ENCODE results near the gene TNS1. TPM values are rescaled to one million over a fixed set of nuclear protein-coding genes. Genes with fewer than 3 reads are reported as not detected.

The TNS1 gene
- total RNA-seq, 2 experiments from 2014 or later, result 11.0 to 13.5 TPM

- no peak overlapping the region for H3K4me3 Mint-ChIP-seq
- POLR2A ChIA-PET, result no interaction called here
- no peak overlapping the region for H3K27ac Mint-ChIP-seq
- CTCF ChIA-PET, result interaction anchor here (0.8 to 1.7 kb wide), 2 partner anchors 13 to 14 kb away, joined by 3 to 4 read pairs; no protein-coding TSS in a partner anchor
- H3K9me3 Mint-ChIP-seq, result no peaks in the 10 kb centered on the region
- H3K27me3 Mint-ChIP-seq, result peaks cover 2% of the 10 kb centered on the region
- H3K36me3 Mint-ChIP-seq (ENCODE audit: low read depth), result no peaks in the 10 kb centered on the region
- no peak for DNase-seq
- H3K4me1 Mint-ChIP-seq, result no peaks in the 10 kb centered on the region
Measured at GRCh38 chr2:217875556-217876252, 127.1 kb downstream of the TNS1 start.

GRCh38 chr2:217875138-217875537 lies 127.7 kb downstream of the TNS1 start:
- H3K36me3 Mint-ChIP-seq (ENCODE audit: low read depth), result no peaks in the 10 kb centered on the region
- no peaks in the 10 kb centered on the region for H3K9me3 Mint-ChIP-seq
- peaks cover 2% of the 10 kb centered on the region for H3K27me3 Mint-ChIP-seq
- H3K4me1 Mint-ChIP-seq, result no peaks in the 10 kb centered on the region
- POLR2A ChIA-PET, result interaction anchor here (0.5 kb wide), 1 partner anchor 109 kb away, joined by 7 read pairs; no protein-coding TSS in a partner anchor
- H3K27ac Mint-ChIP-seq, result no peak overlapping the region
- H3K4me3 Mint-ChIP-seq, result no peak overlapping the region
- CTCF ChIA-PET, result interaction anchor here (0.8 to 1.7 kb wide), 2 partner anchors 13 to 14 kb away, joined by 3 to 4 read pairs; no protein-coding TSS in a partner anchor
- DNase-seq, result no peak

- POLR2A ChIA-PET, result no interaction called here
- Mint-ChIP-seq H3K4me3 (no peak overlapping the region), H3K9me3 (no peaks in the 10 kb centered on the region), H3K27ac (no peak overlapping the region), H3K4me1 (no peaks in the 10 kb centered on the region), H3K27me3 (peaks cover 2% of the 10 kb centered on the region), H3K36me3 (ENCODE audit: low read depth) (no peaks in the 10 kb centered on the region)
- CTCF ChIA-PET, result no interaction called here
- no peak for DNase-seq
Measured at GRCh38 chr2:217873371-217873770, 129.4 kb downstream of the TNS1 start.

GRCh38 chr2:217872319-217872718 lies 130.5 kb downstream of the TNS1 start:
- ChIA-PET CTCF (no interaction called here), POLR2A (no interaction called here)
- Mint-ChIP-seq H3K4me1 (no peaks in the 10 kb centered on the region), H3K27ac (no peak overlapping the region), H3K27me3 (peaks cover 2% of the 10 kb centered on the region), H3K9me3 (no peaks in the 10 kb centered on the region), H3K4me3 (no peak overlapping the region), H3K36me3 (ENCODE audit: low read depth) (no peaks in the 10 kb centered on the region)
- no peak for DNase-seq

- ChIA-PET CTCF (no interaction called here), POLR2A (no interaction called here)
- H3K27me3 Mint-ChIP-seq, result peaks cover 2% of the 10 kb centered on the region
- no peak for DNase-seq
- H3K9me3 Mint-ChIP-seq, result no peaks in the 10 kb centered on the region
- no peak overlapping the region for H3K27ac Mint-ChIP-seq
- no peaks in the 10 kb centered on the region for H3K36me3 Mint-ChIP-seq (ENCODE audit: low read depth)
- H3K4me1 Mint-ChIP-seq, result no peaks in the 10 kb centered on the region
- H3K4me3 Mint-ChIP-seq, result no peak overlapping the region
Measured at GRCh38 chr2:217870528-217871011, 132.2 kb downstream of the TNS1 start.

- POLR2A ChIA-PET, result no interaction called here
- Mint-ChIP-seq H3K9me3 (no peaks in the 10 kb centered on the region), H3K27me3 (no peaks in the 10 kb centered on the region), H3K4me3 (no peak overlapping the region), H3K27ac (no peak overlapping the region), H3K4me1 (no peaks in the 10 kb centered on the region), H3K36me3 (ENCODE audit: low read depth) (no peaks in the 10 kb centered on the region)
- DNase-seq, result no peak
- CTCF ChIA-PET, result interaction anchor here (0.9 kb wide), 1 partner anchor 16 kb away, joined by 3 read pairs; no protein-coding TSS in a partner anchor
Measured at GRCh38 chr2:217868911-217869334, 133.9 kb downstream of the TNS1 start.

- DNase-seq, result no peak
- H3K27me3 Mint-ChIP-seq, result no peaks in the 10 kb centered on the region
- H3K9me3 Mint-ChIP-seq, result no peaks in the 10 kb centered on the region
- H3K36me3 Mint-ChIP-seq (ENCODE audit: low read depth), result no peaks in the 10 kb centered on the region
- CTCF ChIA-PET, result no interaction called here
- H3K27ac Mint-ChIP-seq, result no peak overlapping the region
- POLR2A ChIA-PET, result no interaction called here
- no peaks in the 10 kb centered on the region for H3K4me1 Mint-ChIP-seq
- H3K4me3 Mint-ChIP-seq, result no peak overlapping the region
Measured at GRCh38 chr2:217868265-217868892, 134.4 kb downstream of the TNS1 start.

GRCh38 chr2:217866457-217866856 lies 136.3 kb downstream of the TNS1 start:
- no peaks in the 10 kb centered on the region for H3K36me3 Mint-ChIP-seq (ENCODE audit: low read depth)
- no peaks in the 10 kb centered on the region for H3K9me3 Mint-ChIP-seq
- H3K4me1 Mint-ChIP-seq, result no peaks in the 10 kb centered on the region
- H3K27me3 Mint-ChIP-seq, result no peaks in the 10 kb centered on the region
- H3K27ac Mint-ChIP-seq, result no peak overlapping the region
- DNase-seq, result no peak
- CTCF ChIA-PET, result interaction anchor here (0.5 to 0.9 kb wide), 2 partner anchors 68 to 95 kb away, joined by 3 to 4 read pairs; no protein-coding TSS in a partner anchor
- POLR2A ChIA-PET, result no interaction called here
- no peak overlapping the region for H3K4me3 Mint-ChIP-seq

- ChIA-PET POLR2A (no interaction called here), CTCF (interaction anchor here (0.9 kb wide), 1 partner anchor 93 kb away, joined by 4 read pairs; no protein-coding TSS in a partner anchor)
- no peaks in the 10 kb centered on the region for H3K9me3 Mint-ChIP-seq
- H3K36me3 Mint-ChIP-seq (ENCODE audit: low read depth), result no peaks in the 10 kb centered on the region
- H3K27ac Mint-ChIP-seq, result no peak overlapping the region
- no peaks in the 10 kb centered on the region for H3K27me3 Mint-ChIP-seq
- no peak for DNase-seq
- H3K4me3 Mint-ChIP-seq, result no peak overlapping the region
- H3K4me1 Mint-ChIP-seq, result no peaks in the 10 kb centered on the region
Measured at GRCh38 chr2:217864963-217865772, 137.6 kb downstream of the TNS1 start.

- ChIA-PET POLR2A (no interaction called here), CTCF (no interaction called here)
- no peak for DNase-seq
- Mint-ChIP-seq H3K27ac (no peak overlapping the region), H3K4me3 (no peak overlapping the region), H3K4me1 (no peaks in the 10 kb centered on the region), H3K27me3 (no peaks in the 10 kb centered on the region), H3K36me3 (ENCODE audit: low read depth) (no peaks in the 10 kb centered on the region), H3K9me3 (no peaks in the 10 kb centered on the region)
Measured at GRCh38 chr2:217863883-217864282, 138.9 kb downstream of the TNS1 start.

- no peaks in the 10 kb centered on the region for H3K9me3 Mint-ChIP-seq
- H3K27ac Mint-ChIP-seq, result no peak overlapping the region
- ChIA-PET CTCF (no interaction called here), POLR2A (no interaction called here)
- H3K36me3 Mint-ChIP-seq (ENCODE audit: low read depth), result no peaks in the 10 kb centered on the region
- H3K27me3 Mint-ChIP-seq, result no peaks in the 10 kb centered on the region
- H3K4me3 Mint-ChIP-seq, result no peak overlapping the region
- DNase-seq, result no peak
- H3K4me1 Mint-ChIP-seq, result no peaks in the 10 kb centered on the region
Measured at GRCh38 chr2:217861334-217861877, 141.4 kb downstream of the TNS1 start.

GRCh38 chr2:217859926-217860325 lies 142.9 kb downstream of the TNS1 start:
- no peak overlapping the region for H3K4me3 Mint-ChIP-seq
- ChIA-PET CTCF (no interaction called here), POLR2A (no interaction called here)
- H3K27me3 Mint-ChIP-seq, result no peaks in the 10 kb centered on the region
- H3K27ac Mint-ChIP-seq, result no peak overlapping the region
- DNase-seq, result no peak
- no peaks in the 10 kb centered on the region for H3K36me3 Mint-ChIP-seq (ENCODE audit: low read depth)
- H3K9me3 Mint-ChIP-seq, result no peaks in the 10 kb centered on the region
- no peaks in the 10 kb centered on the region for H3K4me1 Mint-ChIP-seq
